SK-N-MC (cell line): ENCODE data around the gene TRIM33.
"Not testable (repeated sequence)": the region's sequence is repeated elsewhere in the genome, so short reads cannot be mapped to it uniquely, and the experiment has no call there.

Source experiments
- DNase-seq: peaks from one replicate; pipeline ENCODE4 v3.0.0-alpha.2; 2011; ENCODE audit warnings: low read depth, low spot score
- H3K27ac ChIP-seq: fragments of 200-600 bp; sonication (generic); 2 replicates; pipeline ENCODE4 v1.5.1; 2016; ENCODE audit warnings: mixed run types
- H3K36me3 ChIP-seq: fragments of 200-600 bp; sonication (generic); 2 replicates; pipeline ENCODE4 v1.6.1; 2017; ENCODE audit warnings: antibody characterized with exemption, low read length, mixed read lengths; ENCODE audit not compliant: insufficient read depth
- H3K4me3 ChIP-seq: fragments of 200-600 bp; sonication (generic); 2 replicates; pipeline ENCODE4 v1.5.1; 2016
- H3K9ac ChIP-seq: fragments of 200-600 bp; sonication (generic); 2 replicates; pipeline ENCODE4 v1.8.0; 2017; ENCODE audit warnings: mixed run types, mixed read lengths; ENCODE audit not compliant: insufficient read length
- H3K9me3 ChIP-seq: fragments of 200-600 bp; sonication (generic); 2 replicates; pipeline ENCODE4 v1.6.1; 2017; ENCODE audit warnings: low read depth, mild to moderate bottlenecking, antibody characterized with exemption, low read length, moderate library complexity, mixed read lengths
- EZH2 ChIP-seq: fragments of 200-600 bp; sonication (generic); IDR thresholded peaks from one replicate; pipeline ENCODE4 v1.6.1; 2017; ENCODE audit warnings: antibody characterized with exemption
- FOXP2 ChIP-seq: optimal IDR thresholded peaks from 2 replicates; pipeline ENCODE3; 2011; ENCODE audit warnings: mild to moderate bottlenecking, moderate library complexity; ENCODE audit not compliant: insufficient read depth; ENCODE audit errors: extremely low read length, control extremely low read depth
- POLR2AphosphoS5 ChIP-seq: IDR thresholded peaks from 2 replicates; pipeline ENCODE4 v1.6.1; 2012; ENCODE audit warnings: mild to moderate bottlenecking, low read depth, low read length, borderline replicate concordance

The TRIM33 gene

DNA sequence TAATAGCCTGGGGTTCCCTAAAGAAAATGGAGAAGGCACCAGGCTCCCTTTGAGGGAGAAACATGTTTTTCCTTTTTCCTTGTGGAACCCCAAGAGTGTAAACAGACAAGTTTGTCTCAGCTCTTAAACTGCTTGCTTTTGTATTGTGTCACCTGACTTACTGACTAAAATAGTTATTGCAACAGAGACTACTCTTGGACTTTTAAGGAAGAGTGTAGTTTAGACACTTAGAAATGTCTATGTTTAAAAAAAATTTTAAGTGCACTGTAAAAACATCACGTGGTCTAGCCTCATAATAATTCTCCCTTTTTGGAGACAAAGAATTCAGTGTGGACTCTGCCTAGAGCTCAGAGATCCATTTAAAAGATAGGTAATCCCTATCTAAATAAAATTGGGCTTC, 141.1 kb downstream of the TRIM33 start:
- TF ChIP-seq FOXP2: no peak
- no peak for TF ChIP-seq POLR2AphosphoS5
- TF ChIP-seq EZH2: no peak
- H3K4me3 ChIP-seq: no peak overlapping the region
- H3K36me3 ChIP-seq: no peaks in the 10 kb centered on the region
- peak overlapping the region; percentile 75 for H3K27ac ChIP-seq
- peak overlapping the region; percentile 30 for H3K9ac ChIP-seq
- no peak for DNase-seq
- peaks cover 7% of the 10 kb centered on the region for H3K9me3 ChIP-seq

DNA sequence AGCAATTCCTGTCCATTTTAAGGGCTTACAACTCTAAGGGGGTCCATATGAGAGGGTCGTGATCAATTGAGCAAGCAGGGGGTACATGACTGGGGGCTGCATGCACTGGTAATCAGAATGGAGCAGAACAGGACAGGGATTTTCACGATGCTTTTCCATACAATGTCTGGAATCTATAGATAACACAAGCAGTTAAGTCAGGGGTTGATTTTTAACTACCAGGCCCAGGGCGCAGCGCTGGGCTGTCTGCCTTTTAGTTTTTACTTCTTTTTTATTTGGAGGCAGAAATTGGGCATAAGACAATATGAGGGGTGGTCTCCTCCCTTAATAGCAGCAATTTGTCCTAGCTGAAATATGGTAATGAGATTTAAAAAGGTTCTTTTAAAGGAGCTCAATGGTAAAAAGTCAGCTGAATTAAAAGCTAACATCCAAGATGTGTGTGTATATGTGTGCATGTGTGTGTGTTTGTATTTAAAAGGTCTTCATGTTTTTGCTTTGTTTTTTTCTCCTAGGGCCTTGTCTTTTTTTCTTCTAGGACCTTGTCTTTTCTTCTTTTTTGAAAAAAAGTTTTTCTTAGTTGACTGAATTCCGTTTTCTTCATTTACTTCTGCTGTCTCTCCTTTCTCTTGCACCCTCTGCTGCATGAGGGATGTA, 141.6 kb downstream of the TRIM33 start:
- DNase-seq, H3K4me3 ChIP-seq, H3K36me3 ChIP-seq, H3K9me3 ChIP-seq: not testable (repeated sequence)
- Histone ChIP-seq H3K27ac (peak overlapping the region; percentile 75), H3K9ac (peak overlapping the region; percentile 30)

DNA sequence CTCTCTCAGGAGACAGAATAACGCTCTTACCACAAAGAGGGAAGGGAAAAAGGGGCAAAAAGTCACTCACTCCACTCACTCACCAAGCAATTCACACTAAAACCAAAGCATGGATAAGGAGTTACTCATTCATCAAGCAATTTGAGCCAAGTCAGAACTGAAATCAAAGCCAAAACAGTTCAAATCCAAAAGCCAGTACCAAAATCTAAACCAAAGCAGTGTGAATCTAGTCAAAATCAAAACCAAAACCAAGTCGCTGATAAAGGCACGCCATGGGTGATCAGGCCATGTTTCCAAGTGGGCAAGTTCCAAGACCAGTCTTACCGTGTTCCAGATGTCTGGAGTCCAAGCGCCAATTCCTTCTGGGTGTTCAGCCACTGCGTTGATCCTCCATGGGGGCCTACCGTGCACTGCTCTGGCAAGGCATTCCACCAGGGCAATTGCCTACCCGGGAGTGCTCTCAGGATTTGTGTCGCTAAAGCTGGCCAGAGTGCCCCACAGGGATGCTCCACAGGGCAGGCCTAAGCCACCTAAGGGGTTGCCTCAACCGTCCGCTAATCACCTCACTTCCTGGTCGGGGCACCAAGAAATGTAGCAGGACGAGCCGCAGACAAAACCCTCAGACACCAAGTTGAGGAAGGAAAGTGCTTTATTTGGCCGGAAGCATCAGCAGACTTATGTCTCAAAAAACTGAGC, 142.3 kb downstream of the TRIM33 start:
- Histone ChIP-seq H3K4me3 (no peak overlapping the region), H3K9me3 (peaks cover under 1% of the 10 kb centered on the region; the same call in 1 of the 2 replicates), H3K36me3 (no peaks in the 10 kb centered on the region), H3K27ac (no peak overlapping the region), H3K9ac (no peak overlapping the region)
- DNase-seq: no peak
- no peak for TF ChIP-seq FOXP2

GRCh38 chr1:114367810-114368209, 143.2 kb downstream of the TRIM33 start:
- Histone ChIP-seq H3K9me3 (no peaks in the 10 kb centered on the region), H3K9ac (no peak overlapping the region), H3K4me3 (no peak overlapping the region), H3K27ac (no peak overlapping the region), H3K36me3 (no peaks in the 10 kb centered on the region)
- TF ChIP-seq POLR2AphosphoS5: no peak
- no peak for TF ChIP-seq EZH2
- no peak for TF ChIP-seq FOXP2
- DNase-seq: no peak

- H3K9me3 ChIP-seq, DNase-seq, H3K36me3 ChIP-seq, H3K27ac ChIP-seq, H3K4me3 ChIP-seq, H3K9ac ChIP-seq: not testable (repeated sequence)
Observed at GRCh38 chr1:114363230-114363629, 147.8 kb downstream of the TRIM33 start.

DNA sequence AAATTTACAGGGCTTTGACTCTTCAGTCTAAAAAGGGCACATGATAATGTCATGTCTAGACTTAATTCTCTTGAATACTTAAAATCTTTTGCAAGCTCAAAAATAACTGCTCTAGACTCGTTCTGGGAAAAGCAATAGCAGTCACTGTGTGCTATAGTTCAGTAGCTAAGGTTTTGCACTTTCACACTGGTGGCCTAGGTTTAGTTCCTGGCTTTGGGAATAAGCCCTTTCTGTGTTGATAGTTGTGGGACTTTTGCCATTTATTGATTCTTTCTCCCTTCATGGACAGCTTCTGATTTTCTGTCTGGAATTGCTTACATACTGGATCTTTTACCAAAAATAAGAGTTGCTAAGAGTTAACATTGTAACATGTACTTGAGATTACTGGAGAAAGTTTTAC, 151.2 kb downstream of the TRIM33 start:
- no peak for DNase-seq
- 0 out of 2 replicates have a peak, but pooled peaks cover 5% of the 10 kb centered on the region for H3K9me3 ChIP-seq
- no peak overlapping the region for H3K4me3 ChIP-seq
- TF ChIP-seq EZH2 (no peak), FOXP2 (no peak), POLR2AphosphoS5 (no peak)
- no peak overlapping the region for H3K9ac ChIP-seq
- no peak overlapping the region for H3K27ac ChIP-seq
- no peaks in the 10 kb centered on the region for H3K36me3 ChIP-seq

- TF ChIP-seq EZH2: no peak
- TF ChIP-seq POLR2AphosphoS5: no peak
- TF ChIP-seq FOXP2: no peak
- DNase-seq: no peak
- Histone ChIP-seq H3K4me3 (no peak overlapping the region), H3K9ac (no peak overlapping the region), H3K36me3 (no peaks in the 10 kb centered on the region), H3K9me3 (no peaks in the 10 kb centered on the region), H3K27ac (no peak overlapping the region)
Observed at GRCh38 chr1:114355240-114355639, 155.8 kb downstream of the TRIM33 start.

DNA sequence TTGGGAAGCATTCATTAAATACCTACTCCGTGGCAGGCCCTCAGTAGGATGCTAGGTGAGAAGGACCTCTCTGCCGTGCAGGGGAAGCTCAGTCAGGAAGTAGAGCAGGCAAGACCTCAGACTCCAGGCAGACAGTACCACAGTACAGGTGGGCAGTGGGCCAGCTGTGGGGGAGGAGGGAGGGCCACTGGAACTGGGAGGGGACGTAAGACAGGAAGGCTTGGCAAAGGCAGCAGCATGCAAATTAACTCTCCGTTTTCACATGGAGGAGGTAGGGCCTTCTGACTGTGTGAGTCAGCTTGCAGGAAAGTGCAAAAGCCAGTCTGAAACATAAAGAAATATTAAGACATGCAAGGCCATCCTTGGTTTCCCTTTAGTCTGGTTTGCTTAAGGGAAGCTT, 157.7 kb downstream of the TRIM33 start:
- no peak for DNase-seq
- TF ChIP-seq POLR2AphosphoS5: no peak
- no peak for TF ChIP-seq FOXP2
- no peak for TF ChIP-seq EZH2
- Histone ChIP-seq H3K9ac (no peak overlapping the region), H3K36me3 (no peaks in the 10 kb centered on the region), H3K9me3 (no peaks in the 10 kb centered on the region), H3K27ac (no peak overlapping the region), H3K4me3 (no peak overlapping the region)

GRCh38 chr1:114352797-114353196, 158.2 kb downstream of the TRIM33 start:
- no peak overlapping the region for H3K4me3 ChIP-seq
- DNase-seq: no peak
- no peak overlapping the region for H3K27ac ChIP-seq
- TF ChIP-seq POLR2AphosphoS5 (no peak), EZH2 (no peak), FOXP2 (no peak)
- no peak overlapping the region for H3K9ac ChIP-seq
- H3K36me3 ChIP-seq: no peaks in the 10 kb centered on the region
- no peaks in the 10 kb centered on the region for H3K9me3 ChIP-seq
